EH (cell line): ENCODE results near the gene AGRP.
A peak's percentile ranks its signal among the peaks of the same experiment; 100 is the strongest.
"Not testable (repeated sequence)": the region's sequence is repeated elsewhere in the genome, so short reads cannot be mapped to it uniquely, and the experiment has no call there.

Experiments used
- DNase-seq: peaks from one replicate; pipeline ENCODE4 v3.0.0-alpha.2; 2015; ENCODE audit warnings: low read depth

The AGRP gene

DNA sequence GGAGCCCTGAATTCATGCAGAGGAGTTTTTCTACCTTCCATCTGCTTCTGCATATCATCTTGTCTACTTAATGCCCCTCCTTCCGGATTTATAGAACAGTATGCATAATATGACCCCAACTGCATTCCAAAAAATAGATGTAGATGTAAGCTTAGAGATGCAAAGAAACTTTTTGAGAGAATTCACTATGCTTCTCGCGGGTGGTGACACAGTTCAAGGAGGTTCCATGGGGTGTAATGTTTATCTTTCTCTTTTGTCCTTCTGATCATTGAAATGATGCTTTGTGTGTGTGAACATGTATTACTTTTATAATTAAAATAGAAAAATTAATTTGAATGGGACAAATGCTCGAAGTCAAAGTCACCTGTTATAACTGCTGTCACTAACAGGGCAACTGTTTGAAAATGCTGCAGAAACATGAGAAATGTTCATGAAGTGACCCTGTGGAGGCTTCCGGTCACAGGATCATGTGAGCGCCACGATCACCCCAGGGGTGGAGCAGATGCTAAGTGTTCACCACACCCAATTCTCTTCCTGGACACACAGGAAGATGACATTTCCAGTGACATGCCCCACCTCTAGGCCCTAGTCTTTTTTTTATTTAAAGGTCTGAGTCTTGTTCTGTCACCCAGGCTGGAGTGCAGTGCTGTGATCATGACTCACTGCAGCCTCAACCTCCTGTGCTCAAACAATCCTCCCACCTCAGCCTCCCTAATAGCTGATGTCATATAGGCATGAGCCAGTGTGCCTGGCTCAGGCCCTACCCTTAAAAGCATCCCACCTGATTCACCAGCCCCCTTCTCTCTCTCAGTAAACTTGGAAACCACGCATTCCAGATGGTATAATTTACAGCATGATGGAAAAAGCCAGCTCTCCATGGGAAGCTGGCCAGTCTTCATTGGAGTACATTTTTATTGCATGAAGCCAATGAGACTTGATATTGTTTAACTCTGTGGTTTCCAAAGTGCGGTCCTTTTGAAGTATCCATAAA lies 21.0 kb upstream of the AGRP start:
- peak; percentile 18 for DNase-seq

DNA sequence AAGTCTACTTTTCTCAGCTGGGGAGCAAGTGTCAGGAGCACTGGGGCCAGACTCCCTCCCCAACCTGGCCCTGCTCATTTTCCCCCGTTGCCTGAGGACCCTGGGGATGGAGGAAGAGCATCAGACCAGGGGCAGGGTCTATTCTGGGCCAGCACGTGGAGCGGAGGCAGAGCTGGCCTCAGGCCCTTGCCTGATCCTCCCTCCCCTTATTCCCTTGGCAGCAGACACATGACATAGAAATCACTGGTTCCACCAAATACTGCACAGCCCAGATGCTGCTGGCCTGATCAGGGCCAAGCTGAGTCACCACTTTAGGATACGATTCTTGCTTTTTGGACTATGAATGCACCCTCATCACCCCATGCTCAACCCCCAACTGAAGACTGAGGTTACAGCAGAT lies 15.8 kb upstream of the AGRP start:
- no peak for DNase-seq

DNA sequence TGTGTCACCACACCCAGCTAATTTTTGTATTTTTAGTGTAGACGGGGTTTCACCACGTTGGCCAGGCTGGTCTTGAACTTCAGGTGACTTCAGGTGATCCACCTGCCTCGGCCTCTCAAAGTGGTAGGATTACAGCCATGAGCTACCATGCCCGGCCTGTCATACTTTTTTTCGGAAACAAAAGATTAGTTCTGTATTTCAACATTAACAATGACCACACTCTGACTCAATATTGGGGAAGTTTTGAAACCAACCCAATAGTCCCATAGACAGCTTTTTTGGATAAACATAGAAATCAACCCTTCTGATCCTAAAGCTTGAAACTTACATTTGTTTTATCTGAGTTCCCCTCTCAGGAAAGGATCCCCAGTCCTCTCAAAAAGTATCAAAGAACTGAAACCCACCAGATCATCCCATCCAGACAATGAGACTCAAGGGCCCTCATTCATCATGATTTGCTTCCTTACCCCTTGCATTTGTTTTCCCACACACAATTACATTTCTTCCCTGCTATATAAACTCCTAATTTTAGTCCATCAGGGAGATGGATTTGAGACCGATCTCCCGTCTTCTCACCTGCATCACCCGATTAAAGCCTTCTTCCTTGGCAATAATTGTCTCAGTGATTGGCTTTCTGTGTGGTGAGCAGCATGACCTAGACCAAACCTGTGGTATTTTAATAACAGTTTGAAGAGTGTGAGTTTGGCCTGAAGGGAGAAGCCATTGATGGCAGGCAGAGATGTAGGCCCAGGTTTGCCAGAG lies 7.2 kb upstream of the AGRP start:
- no peak for DNase-seq

DNA sequence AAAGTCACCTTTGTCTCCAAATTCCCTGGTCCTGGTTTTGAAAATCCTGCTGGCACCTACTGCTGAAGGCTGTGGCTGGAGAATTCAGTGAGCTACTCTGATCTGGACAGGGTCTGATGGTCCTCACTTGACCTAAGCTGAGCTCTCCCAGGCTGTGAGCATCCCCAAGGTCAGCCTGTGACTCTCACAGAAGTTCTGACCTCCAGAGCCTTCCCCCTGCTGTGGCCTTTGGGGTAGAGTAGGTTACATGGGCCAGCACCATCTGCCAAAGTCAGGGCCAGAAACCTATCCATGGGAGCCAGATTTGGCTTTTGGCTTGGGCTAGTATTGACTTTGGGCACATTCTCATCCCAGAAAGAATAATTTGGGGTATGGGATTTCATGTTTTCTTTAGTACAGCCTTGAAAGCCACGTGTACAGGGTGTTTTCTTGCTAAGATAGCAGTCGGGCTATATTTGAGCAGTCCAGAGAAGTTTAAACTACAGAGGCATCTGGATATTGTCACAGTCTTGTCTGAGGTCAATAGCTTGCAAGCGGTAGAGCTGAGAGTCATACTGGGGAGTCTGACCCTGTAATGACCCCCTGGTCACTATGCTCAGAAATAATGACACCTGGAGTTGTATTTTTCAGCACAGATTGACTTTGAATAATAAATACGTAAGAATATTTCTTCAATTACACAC lies 6.2 kb upstream of the AGRP start:
- DNase-seq = no peak

DNA sequence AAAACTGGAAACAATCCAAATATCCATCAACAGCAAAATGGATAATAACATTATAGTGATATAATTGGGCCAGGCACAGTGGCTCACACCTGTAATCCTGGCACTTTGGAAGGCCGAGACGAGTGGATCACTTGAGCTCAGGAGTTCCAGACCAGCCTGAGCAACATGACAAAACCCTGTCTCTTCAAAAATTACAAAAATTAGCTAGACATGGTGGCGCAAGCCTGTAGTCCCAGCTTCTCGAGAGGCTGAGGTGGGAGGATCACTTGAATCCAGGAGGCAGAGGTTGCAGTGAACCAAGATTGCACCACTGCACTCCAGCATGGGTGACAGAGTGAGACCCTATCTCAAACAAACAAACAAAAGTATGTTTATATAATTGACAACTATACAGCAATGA lies 4.2 kb upstream of the AGRP start:
- not testable (repeated sequence) for DNase-seq

DNA sequence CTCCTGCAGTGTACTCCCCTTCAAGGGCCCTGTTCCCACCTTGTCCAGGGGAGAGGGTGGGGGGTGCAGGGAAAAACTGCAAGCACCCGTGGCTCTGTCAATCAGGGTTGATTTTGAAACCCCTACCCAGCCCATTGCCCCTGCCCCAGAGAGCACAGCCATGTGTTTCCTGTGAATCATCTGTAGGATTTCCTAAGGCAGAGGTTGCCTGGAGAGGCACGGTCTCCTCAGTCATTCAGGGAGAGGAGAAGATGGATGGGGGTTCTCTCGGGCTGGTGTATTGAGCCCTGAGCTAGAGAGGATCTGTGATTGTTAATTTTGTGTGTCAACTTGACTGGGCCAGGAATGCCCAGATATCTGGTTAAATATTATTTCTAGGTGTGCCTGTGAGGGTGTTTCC lies 3.5 kb upstream of the AGRP start:
- no peak for DNase-seq

DNA sequence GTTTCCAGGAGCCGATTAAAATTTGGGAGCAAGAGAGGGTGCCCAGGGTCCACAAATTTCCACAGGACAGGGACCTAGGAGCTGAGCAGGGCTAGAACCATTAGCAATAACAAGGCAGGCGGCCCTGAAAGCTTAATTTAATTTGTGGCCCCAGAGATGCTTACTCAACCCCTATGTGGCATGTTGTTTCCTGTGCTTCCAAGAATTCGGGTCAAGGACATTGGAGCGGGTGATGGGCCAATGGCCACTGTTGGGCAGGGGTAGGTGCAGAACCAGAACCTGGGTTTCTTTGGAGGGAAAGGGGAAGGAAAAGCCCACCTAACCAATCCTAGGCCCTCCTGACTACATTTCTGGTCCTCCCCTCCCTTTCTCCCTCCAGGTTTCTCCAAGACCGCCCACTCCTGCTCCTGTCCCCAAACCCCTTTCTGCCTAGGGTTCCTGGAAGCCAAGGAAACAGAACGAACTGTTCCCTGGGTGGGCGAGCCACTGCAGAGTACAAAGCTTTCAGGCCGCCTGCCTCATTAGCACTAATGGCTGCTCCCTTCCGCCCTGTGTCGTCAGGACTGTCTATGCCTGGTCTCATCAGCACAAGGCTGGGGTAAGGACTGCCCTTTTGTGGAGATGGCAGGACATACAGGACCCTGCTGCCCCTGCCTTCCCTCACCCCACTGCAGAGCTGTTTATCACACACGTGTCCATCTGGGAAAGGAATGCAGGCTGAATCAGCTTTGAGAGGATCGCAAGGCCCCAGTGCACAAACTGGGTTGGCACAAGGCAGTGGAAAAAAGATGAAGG lies 581 bp upstream of the AGRP start:
- no peak for DNase-seq

DNA sequence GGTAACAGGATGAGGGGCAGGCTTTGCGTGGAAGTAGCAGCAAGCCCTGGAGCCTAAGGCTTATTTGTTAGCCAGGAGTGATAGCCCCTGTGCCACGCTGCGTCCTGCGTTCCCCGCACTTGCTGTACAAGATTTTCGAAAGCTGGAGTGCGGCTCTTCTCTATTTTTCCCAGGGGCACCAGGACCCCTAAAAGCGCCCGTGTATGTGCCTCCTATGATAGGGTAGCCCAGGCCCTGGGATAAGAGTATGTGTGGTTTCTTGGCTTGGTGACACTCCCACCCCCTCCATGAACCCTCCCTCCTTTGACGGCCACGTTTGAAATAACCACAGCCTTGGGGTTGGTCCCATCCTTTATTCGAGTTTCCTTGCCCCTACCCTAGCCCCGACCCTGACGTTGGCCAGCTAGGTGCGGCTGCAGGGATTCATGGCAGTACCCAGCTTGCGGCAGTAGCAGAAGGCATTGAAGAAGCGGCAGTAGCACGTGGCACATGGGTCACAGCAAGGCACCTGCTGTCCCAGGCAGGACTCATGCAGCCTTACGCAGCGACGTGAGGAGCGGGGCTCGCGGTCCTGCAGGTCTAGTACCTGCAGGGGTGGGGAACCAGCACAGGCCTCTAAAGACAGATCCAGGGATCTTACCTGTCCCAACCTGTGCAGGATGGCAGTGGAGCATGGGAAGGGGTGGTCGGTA lies 968 bp downstream of the AGRP start:
- no peak for DNase-seq

DNA sequence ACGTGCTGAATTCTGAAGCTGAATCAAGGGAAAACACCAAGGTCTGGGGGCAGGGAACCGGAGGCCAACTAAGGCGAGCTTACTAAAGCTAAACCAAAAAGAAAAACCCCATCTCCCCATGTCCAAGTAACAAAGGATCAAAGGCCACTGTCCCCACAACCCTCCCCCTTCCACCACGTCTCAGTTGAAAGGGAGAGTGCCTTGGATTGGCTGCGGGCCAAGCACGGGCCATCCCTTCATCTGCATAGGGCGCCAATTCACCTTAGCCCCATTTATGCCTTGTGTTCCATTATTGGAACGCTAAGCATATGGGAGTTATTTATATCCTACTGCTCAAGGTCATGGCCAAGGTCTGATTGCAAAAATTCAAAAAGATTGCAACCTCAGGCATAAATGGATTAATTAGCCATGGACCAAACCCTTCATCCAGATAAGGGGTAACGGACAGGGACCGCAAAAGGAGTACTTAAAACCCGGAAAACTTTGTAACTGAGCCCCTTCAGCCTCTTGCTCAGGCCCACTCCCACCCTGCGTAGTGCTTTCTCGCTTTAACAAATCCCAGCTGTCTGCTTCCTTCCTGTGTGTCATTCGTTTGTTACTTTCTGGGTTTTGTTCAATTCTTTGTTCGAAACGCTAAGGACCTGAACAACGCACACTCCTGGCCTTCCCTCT lies 1.6 kb downstream of the AGRP start:
- DNase-seq = peak; percentile 43

DNA sequence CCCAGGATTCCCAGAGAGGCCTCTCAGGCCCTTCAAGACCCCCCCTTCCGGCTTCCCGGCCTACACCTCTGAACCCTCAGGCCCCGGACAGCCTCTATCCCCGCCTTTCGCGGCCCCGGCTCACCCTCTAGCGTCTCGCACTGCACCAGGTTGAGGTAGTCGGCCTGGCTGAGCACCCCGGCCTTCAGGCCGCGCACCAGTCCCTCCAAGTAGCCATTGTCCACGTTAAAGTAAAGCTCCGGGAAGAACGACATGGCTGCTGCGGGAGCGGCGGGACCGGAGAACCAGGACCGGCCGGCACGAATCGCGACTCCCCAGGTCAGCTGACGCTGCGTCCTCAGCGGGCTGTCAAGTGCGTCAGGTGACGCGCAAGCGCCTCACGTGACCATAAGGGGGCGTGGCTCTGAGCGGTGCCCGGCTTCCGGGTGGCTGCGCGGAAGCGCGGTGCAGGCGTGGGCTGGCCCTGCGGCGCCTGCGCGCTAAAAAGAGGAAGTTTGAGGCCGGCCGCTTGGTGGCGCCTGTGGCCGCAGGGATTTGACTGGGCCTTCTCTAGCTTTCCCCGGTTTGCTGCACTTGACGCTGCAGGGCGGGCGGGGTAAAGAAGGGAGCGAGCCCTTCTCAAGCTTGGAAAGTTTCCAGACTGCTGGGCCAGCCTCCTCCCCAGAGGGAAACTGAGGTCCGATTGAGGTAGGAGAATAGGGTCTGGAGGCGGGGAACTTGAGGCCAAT lies 2.4 kb downstream of the AGRP start, which contains the start of gene ATP6V0D1:
Gene ATP6V0D1 (minus strand): TSS at position 325 of the 728 bp plus-strand sequence. CDS start 71 bp downstream, at position 254.
- DNase-seq = peak; percentile 97

DNA sequence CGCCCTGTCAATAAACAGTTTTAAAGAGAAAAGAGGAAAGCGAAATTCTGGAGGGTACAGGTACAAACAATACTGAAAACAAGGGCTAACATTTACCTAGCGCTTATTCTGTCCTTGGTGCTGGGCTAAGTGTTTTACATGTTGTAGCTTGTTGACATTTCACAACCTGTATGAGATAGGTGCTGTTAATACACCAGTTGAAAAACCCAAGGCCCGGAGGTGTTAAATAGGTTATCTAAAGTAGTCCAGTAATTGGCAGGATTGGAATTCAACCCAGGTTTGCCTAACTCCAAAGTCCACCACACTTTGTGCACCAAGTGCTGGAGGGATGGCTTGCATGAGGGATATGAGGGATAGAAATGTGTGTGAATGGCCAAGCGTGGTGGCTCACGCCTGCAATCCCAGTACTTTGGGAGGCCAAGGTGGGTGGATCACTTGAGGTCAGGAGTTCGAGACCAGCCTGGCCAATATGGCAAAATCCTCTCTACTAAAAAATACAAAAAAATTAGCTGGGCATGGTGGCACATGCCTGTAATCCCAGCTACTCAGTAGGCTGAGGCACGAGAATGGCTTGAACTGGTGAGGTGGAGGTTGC lies 5.3 kb downstream of the AGRP start:
- no peak for DNase-seq

DNA sequence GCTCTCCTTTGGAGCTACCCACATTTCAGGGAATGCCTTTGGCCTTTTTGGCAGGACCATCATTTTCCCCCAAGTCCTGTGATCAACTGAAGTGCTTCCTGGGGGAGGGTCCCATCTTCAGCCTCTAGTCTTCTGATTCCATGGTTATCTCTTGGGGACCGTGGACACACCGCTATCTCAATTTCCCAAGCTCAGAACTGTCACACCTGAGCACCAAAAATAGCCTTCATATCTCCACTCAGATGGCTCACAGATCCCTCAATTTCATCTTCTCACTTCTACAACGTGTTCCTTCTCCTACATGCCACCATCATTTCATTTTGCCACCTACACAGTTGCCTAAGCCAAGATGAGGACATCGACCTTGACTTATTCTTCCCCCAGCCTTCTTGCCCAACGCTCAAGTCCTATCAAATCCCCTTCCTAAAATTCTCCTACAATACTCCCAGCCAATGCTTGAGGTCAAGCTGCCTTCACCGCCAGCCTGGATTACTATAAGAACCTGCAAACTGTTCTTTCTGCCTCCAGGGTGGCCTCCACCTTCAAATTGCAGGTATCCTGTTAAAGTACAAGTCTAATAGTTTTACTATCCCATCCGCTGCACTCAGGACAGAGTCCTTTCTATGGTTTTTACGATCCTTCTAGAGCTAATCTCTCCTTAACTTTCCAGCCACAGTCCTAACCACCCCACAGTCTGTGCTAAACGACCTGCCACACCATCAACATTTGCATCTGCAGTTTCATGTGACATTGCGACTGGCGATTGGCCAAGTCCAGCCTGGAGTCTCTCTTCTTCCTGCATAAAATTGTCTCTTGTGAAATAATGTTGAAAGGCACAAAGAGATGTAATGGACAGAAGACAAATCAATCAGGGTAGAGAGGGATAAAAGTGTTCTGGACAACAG lies 8.5 kb downstream of the AGRP start:
- no peak for DNase-seq

DNA sequence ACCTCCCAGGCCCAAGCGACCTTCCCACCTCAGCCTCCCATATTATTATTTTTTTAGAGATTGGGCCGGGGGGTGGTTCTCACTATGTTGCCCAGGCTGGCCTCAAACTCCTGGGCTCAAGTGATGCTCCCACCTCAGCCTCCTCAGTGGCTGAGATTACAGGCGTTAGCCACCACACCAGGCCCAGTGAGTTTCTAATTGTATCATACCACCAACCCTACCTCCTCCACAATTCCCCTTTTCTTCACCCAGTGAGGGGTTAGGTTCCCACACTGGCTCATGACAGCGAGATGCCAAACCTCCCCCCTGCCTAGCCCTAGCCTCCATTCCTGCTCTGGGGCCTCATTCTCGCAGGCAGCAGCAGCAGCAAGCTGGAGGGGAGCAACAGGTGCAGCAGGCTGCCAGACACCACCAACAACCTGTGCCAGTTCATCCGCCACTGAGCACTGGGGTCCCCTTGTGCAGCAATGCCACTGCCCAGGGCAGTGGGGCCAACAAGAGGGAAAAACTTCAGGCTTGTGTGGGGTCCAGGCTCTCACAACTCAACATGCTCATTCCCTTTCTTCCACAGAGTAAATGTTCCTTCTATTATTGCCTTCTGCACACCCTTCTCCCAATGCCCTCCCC lies 11.5 kb downstream of the AGRP start:
- no peak for DNase-seq

DNA sequence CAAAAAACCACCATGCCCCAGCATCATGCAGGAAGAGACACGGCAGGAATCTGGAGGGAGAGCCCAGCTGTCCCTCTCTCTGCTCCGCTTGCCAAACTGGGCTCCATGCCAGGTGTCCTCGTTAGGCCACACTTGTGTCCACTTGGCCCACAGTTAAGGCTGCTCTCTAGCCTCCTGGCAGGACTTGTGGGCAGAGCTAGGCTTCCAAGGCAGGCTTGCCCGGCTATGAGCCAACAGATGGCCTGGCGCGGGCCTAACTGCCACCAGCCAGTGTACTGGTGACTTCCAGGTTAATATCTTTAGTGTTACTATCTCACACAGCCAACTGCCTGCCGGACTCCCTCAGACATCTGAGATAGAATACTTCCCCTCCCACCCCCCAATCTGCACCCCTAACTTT lies 13.0 kb downstream of the AGRP start:
- peak; percentile 39 for DNase-seq

DNA sequence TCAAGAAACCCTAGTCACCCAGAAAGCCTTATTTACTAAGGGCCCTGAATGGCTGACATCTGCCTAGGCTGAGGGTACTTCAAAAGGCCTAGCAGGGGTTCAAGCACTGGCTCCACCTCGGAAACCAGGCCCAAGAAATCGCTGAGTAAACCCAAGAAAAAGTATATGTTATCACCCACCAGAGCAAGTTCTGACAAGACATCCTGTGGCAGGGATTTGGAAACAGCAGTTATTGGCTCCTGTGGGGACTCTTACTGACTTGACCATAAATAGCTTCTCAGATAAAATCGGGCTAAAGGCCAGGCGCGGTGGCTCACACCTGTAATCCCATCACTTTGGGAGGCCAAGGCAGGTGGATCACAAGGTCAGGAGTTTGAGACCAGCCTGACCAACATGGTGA lies 14.6 kb downstream of the AGRP start:
- no peak for DNase-seq

DNA sequence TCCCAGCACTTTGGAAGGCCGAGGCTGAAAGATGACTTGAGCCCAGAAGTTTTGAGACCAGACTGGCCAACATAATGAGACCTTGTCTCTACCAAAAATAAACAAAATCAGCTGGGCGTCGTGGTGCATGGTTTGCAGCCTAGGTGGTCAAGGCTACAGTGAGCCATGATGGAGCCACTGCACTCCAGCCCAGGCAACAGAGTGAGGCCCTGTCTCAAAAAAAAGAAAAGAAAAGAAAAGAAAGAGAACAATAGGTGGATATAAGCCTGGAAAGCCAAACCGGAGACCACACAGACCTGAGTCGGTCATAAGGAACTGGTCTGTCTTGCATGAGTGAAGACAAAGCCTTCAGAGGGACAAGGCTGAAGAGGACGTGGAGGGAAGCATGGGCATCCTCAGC lies 16.8 kb downstream of the AGRP start:
- DNase-seq = no peak

DNA sequence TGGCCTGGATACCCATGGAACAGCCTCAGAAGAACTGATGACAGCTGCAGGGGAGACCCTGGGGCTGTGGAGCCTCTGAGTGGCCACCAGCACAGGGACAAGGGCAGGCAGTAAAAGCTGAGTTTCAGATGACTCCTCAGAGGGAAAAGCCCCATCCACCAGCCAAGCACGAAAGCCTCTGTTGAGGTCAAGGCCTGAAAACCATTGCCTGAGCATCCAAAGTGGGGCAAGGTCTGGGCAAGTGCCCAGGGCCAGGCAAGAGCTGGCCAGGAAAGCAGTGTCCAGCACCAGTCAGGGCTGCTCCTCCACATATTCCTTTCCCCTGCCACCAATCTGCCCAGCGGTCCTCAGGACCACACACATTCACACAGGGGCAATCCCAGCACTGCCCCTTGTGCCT lies 18.8 kb downstream of the AGRP start:
- DNase-seq = no peak

DNA sequence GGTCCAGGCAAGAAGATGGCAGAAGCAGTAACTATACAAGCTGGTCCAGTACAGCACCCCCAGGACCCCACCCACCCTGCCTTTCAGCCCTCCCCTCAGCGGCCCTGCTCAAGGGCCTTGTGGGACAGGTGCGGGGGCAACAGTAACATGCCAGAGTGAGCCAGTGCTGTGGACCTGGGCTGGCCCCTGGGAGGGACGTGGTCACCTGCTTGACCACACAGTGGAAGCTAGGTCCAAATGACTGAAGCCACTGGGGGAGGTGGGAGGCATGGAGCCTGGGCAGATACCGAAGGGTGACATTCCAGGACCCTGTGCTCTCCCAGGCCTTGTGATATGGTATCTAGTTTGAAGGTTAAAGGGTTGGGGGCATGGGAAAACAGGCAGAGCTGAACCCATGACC lies 19.7 kb downstream of the AGRP start:
- DNase-seq = no peak
